ENCODE measurements around the gene ZNF672. TPM values are rescaled to one million over a fixed set of nuclear protein-coding genes. Genes with fewer than 3 reads are reported as not detected.
"Not testable (repeated sequence)": the region's sequence is repeated elsewhere in the genome, so short reads cannot be mapped to it uniquely, and the experiment has no call there.

The ZNF672 gene

GRCh38 chr1:248885646-248886045 is 47.6 kb downstream of the ZNF672 start:
- Histone ChIP-seq H3K4me1 (ENCODE audit: control insufficient read depth, insufficient read depth, low read length) (no peaks in the 10 kb centered on the region), H3K27me3 (ENCODE audit: control insufficient read depth, insufficient read depth, low read length) (peaks cover 23% of the 10 kb centered on the region), H3K9ac (ENCODE audit: low read depth, low read length) (no peak overlapping the region), H3K36me3 (ENCODE audit: insufficient read depth, low read length) (no peaks in the 10 kb centered on the region), H3K4me3 (ENCODE audit: low read length) (no peak overlapping the region), H3K9me3 (replicated peaks; ENCODE audit: low read length) (no peaks in the 10 kb centered on the region), H3K4me2 (ENCODE audit: low read length) (no peak overlapping the region)

- no peaks in the 10 kb centered on the region for H3K36me3 ChIP-seq (ENCODE audit: insufficient read depth, low read length)
- H3K4me1 ChIP-seq (ENCODE audit: control insufficient read depth, insufficient read depth, low read length) = no peaks in the 10 kb centered on the region
- H3K4me3 ChIP-seq (ENCODE audit: low read length) = no peak overlapping the region
- no peak overlapping the region for H3K9ac ChIP-seq (ENCODE audit: low read depth, low read length)
- peaks cover 17% of the 10 kb centered on the region for H3K27me3 ChIP-seq (ENCODE audit: control insufficient read depth, insufficient read depth, low read length)
- no peaks in the 10 kb centered on the region for H3K9me3 ChIP-seq (replicated peaks; ENCODE audit: low read length)
- no peak overlapping the region for H3K4me2 ChIP-seq (ENCODE audit: low read length)
Observed at GRCh38 chr1:248886237-248886895, 48.3 kb downstream of the ZNF672 start.

- H3K36me3 ChIP-seq (ENCODE audit: insufficient read depth, low read length); H3K9ac ChIP-seq (ENCODE audit: low read depth, low read length); H3K9me3 ChIP-seq (replicated peaks; ENCODE audit: low read length); H3K4me2 ChIP-seq (ENCODE audit: low read length); H3K4me1 ChIP-seq (ENCODE audit: control insufficient read depth, insufficient read depth, low read length); H3K4me3 ChIP-seq (ENCODE audit: low read length): not testable (repeated sequence)
- H3K27me3 ChIP-seq (ENCODE audit: control insufficient read depth, insufficient read depth, low read length) = peaks cover 30% of the 10 kb centered on the region
Observed at GRCh38 chr1:248889914-248890243, 51.9 kb downstream of the ZNF672 start.

- H3K4me2 ChIP-seq (ENCODE audit: low read length) = no peak overlapping the region
- H3K36me3 ChIP-seq (ENCODE audit: insufficient read depth, low read length) = no peaks in the 10 kb centered on the region
- no peaks in the 10 kb centered on the region for H3K9me3 ChIP-seq (replicated peaks; ENCODE audit: low read length)
- no peaks in the 10 kb centered on the region for H3K4me1 ChIP-seq (ENCODE audit: control insufficient read depth, insufficient read depth, low read length)
- peaks cover 33% of the 10 kb centered on the region for H3K27me3 ChIP-seq (ENCODE audit: control insufficient read depth, insufficient read depth, low read length)
- H3K4me3 ChIP-seq (ENCODE audit: low read length) = no peak overlapping the region
- H3K9ac ChIP-seq (ENCODE audit: low read depth, low read length) = no peak overlapping the region
Observed at GRCh38 chr1:248890549-248891498, 52.8 kb downstream of the ZNF672 start.

GRCh38 chr1:248891758-248892157 is 53.7 kb downstream of the ZNF672 start:
- Histone ChIP-seq H3K9me3 (replicated peaks; ENCODE audit: low read length) (no peaks in the 10 kb centered on the region), H3K4me3 (ENCODE audit: low read length) (no peak overlapping the region), H3K36me3 (ENCODE audit: insufficient read depth, low read length) (no peaks in the 10 kb centered on the region), H3K9ac (ENCODE audit: low read depth, low read length) (no peak overlapping the region), H3K27me3 (ENCODE audit: control insufficient read depth, insufficient read depth, low read length) (peaks cover 26% of the 10 kb centered on the region), H3K4me1 (ENCODE audit: control insufficient read depth, insufficient read depth, low read length) (no peaks in the 10 kb centered on the region), H3K4me2 (ENCODE audit: low read length) (no peak overlapping the region)

GRCh38 chr1:248892590-248892989 is 54.6 kb downstream of the ZNF672 start:
- H3K36me3 ChIP-seq (ENCODE audit: insufficient read depth, low read length) = no peaks in the 10 kb centered on the region
- peaks cover 26% of the 10 kb centered on the region for H3K27me3 ChIP-seq (ENCODE audit: control insufficient read depth, insufficient read depth, low read length)
- no peak overlapping the region for H3K4me3 ChIP-seq (ENCODE audit: low read length)
- H3K4me2 ChIP-seq (ENCODE audit: low read length) = no peak overlapping the region
- H3K4me1 ChIP-seq (ENCODE audit: control insufficient read depth, insufficient read depth, low read length) = no peaks in the 10 kb centered on the region
- H3K9ac ChIP-seq (ENCODE audit: low read depth, low read length) = no peak overlapping the region
- H3K9me3 ChIP-seq (replicated peaks; ENCODE audit: low read length) = no peaks in the 10 kb centered on the region

- H3K4me1 ChIP-seq (ENCODE audit: control insufficient read depth, insufficient read depth, low read length) = no peaks in the 10 kb centered on the region
- H3K4me3 ChIP-seq (ENCODE audit: low read length) = no peak overlapping the region
- H3K9ac ChIP-seq (ENCODE audit: low read depth, low read length) = no peak overlapping the region
- no peak overlapping the region for H3K4me2 ChIP-seq (ENCODE audit: low read length)
- H3K9me3 ChIP-seq (replicated peaks; ENCODE audit: low read length) = no peaks in the 10 kb centered on the region
- H3K36me3 ChIP-seq (ENCODE audit: insufficient read depth, low read length) = no peaks in the 10 kb centered on the region
- H3K27me3 ChIP-seq (ENCODE audit: control insufficient read depth, insufficient read depth, low read length) = peaks cover 17% of the 10 kb centered on the region
Observed at GRCh38 chr1:248894837-248895236, 56.8 kb downstream of the ZNF672 start.

GRCh38 chr1:248897412-248898337 is 59.7 kb downstream of the ZNF672 start:
- Histone ChIP-seq H3K4me2 (ENCODE audit: low read length) (no peak overlapping the region), H3K9ac (ENCODE audit: low read depth, low read length) (no peak overlapping the region), H3K4me1 (ENCODE audit: control insufficient read depth, insufficient read depth, low read length) (no peaks in the 10 kb centered on the region), H3K27me3 (ENCODE audit: control insufficient read depth, insufficient read depth, low read length) (peaks cover 18% of the 10 kb centered on the region), H3K9me3 (replicated peaks; ENCODE audit: low read length) (no peaks in the 10 kb centered on the region), H3K4me3 (ENCODE audit: low read length) (no peak overlapping the region), H3K36me3 (ENCODE audit: insufficient read depth, low read length) (no peaks in the 10 kb centered on the region)

Small RNA genes lying within 50 kb of the gene (small RNA-seq; reads per million reads assigned to genes)
- gene MIR3124 = not detected

All from skeletal muscle satellite cell (primary cell).